ENCODE results near the gene LRRC63.

Gene LRRC63

DNA sequence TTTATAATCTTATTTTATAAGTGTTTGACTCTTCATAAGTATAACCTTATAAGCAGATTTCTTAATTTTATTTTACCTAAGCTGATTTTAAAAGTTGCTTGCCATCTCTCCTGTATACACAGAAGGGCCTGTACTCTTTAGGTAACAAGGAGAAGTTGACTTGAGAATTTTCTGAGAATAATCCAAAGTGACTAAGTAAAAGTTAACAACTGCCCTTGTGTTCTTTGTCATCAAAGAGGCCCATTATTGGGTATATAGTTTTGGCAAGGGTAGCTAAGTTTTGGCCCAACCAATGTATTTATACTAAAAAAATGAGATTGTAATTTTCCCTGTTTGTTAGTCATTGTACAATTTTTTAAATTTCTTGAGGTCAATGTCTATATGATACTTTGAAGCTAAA, 32.9 kb upstream of the LRRC63 start:
- ChIA-PET CTCF (interaction anchor here (0.6 kb wide), 2 partner anchors 21 to 632 kb away, joined by 3 to 8 read pairs; no protein-coding TSS in a partner anchor), POLR2A (no interaction called here)
- no peak for TF ChIP-seq ZNF510 (tag by site-specific recombination; IDR thresholded peaks at IDR 0.05; ENCODE audit: insufficient replicate concordance)
- no peak for TF ChIP-seq ZNF433 (tag by site-specific recombination; IDR thresholded peaks at IDR 0.05; ENCODE audit: low read depth)
- TF ChIP-seq, protein P1, sequence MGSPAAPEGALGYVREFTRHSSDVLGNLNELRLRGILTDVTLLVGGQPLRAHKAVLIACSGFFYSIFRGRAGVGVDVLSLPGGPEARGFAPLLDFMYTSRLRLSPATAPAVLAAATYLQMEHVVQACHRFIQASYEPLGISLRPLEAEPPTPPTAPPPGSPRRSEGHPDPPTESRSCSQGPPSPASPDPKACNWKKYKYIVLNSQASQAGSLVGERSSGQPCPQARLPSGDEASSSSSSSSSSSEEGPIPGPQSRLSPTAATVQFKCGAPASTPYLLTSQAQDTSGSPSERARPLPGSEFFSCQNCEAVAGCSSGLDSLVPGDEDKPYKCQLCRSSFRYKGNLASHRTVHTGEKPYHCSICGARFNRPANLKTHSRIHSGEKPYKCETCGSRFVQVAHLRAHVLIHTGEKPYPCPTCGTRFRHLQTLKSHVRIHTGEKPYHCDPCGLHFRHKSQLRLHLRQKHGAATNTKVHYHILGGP (tag by site-specific recombination; IDR thresholded peaks at IDR 0.05): no peak
- no peak for TF ChIP-seq ZNF600 (tag by site-specific recombination; IDR thresholded peaks at IDR 0.05)
- TF ChIP-seq ZNF777 (tag by site-specific recombination; IDR thresholded peaks at IDR 0.05; ENCODE audit: borderline replicate concordance): no peak
- TF ChIP-seq, protein P2, sequence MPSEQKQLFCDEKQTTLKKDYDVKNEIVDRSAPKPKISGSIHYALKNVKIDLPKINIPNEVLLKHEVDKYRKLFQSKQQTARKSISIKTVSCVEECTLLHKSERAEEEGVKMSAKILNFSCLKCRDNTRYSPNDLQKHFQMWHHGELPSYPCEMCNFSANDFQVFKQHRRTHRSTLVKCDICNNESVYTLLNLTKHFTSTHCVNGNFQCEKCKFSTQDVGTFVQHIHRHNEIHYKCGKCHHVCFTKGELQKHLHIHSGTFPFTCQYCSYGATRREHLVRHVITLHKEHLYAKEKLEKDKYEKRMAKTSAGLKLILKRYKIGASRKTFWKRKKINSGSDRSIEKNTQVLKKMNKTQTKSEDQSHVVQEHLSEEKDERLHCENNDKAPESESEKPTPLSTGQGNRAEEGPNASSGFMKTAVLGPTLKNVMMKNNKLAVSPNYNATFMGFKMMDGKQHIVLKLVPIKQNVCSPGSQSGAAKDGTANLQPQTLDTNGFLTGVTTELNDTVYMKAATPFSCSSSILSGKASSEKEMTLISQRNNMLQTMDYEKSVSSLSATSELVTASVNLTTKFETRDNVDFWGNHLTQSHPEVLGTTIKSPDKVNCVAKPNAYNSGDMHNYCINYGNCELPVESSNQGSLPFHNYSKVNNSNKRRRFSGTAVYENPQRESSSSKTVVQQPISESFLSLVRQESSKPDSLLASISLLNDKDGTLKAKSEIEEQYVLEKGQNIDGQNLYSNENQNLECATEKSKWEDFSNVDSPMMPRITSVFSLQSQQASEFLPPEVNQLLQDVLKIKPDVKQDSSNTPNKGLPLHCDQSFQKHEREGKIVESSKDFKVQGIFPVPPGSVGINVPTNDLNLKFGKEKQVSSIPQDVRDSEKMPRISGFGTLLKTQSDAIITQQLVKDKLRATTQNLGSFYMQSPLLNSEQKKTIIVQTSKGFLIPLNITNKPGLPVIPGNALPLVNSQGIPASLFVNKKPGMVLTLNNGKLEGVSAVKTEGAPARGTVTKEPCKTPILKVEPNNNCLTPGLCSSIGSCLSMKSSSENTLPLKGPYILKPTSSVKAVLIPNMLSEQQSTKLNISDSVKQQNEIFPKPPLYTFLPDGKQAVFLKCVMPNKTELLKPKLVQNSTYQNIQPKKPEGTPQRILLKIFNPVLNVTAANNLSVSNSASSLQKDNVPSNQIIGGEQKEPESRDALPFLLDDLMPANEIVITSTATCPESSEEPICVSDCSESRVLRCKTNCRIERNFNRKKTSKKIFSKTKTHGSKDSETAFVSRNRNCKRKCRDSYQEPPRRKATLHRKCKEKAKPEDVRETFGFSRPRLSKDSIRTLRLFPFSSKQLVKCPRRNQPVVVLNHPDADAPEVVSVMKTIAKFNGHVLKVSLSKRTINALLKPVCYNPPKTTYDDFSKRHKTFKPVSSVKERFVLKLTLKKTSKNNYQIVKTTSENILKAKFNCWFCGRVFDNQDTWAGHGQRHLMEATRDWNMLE (tag by site-specific recombination; conservative IDR thresholded peaks at IDR 0.05; ENCODE audit: low read depth): no peak
- TF ChIP-seq ZNF114 (tag by site-specific recombination; IDR thresholded peaks at IDR 0.05): no peak
- TF ChIP-seq, protein P3, sequence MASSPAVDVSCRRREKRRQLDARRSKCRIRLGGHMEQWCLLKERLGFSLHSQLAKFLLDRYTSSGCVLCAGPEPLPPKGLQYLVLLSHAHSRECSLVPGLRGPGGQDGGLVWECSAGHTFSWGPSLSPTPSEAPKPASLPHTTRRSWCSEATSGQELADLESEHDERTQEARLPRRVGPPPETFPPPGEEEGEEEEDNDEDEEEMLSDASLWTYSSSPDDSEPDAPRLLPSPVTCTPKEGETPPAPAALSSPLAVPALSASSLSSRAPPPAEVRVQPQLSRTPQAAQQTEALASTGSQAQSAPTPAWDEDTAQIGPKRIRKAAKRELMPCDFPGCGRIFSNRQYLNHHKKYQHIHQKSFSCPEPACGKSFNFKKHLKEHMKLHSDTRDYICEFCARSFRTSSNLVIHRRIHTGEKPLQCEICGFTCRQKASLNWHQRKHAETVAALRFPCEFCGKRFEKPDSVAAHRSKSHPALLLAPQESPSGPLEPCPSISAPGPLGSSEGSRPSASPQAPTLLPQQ (tag by site-specific recombination; IDR thresholded peaks at IDR 0.05): no peak
- no peak for TF ChIP-seq ZNF155 (tag by site-specific recombination; IDR thresholded peaks at IDR 0.05)
- no peak for TF ChIP-seq ZNF214 (tag by site-specific recombination; IDR thresholded peaks at IDR 0.05; ENCODE audit: borderline replicate concordance)
- TF ChIP-seq ZNF549 (tag by site-specific recombination; IDR thresholded peaks at IDR 0.05): no peak
- TF ChIP-seq ZNF473 (tag by site-specific recombination; IDR thresholded peaks at IDR 0.05): no peak
- no peak for TF ChIP-seq ZNF302 (tag by site-specific recombination; IDR thresholded peaks at IDR 0.05; ENCODE audit: low read depth)
- no peak for TF ChIP-seq ZNF544 (tag by site-specific recombination; IDR thresholded peaks at IDR 0.05)
- H3K36me3 ChIP-seq (ENCODE audit: control insufficient read depth in 2 of 2, insufficient read depth in 1 of 2, low read length in 2 of 2): no peaks in the 10 kb centered on the region
- H3K4me3 ChIP-seq (ENCODE audit: low read depth, low read length): no peak overlapping the region
- H3K9me3 ChIP-seq (ENCODE audit: control insufficient read depth, insufficient read depth, low read depth, low read length): no peaks in the 10 kb centered on the region
- H3K4me1 ChIP-seq (ENCODE audit: control insufficient read depth, insufficient read depth, low read length): no peaks in the 10 kb centered on the region; the same call in 1 of the 2 replicates
- H3K27ac ChIP-seq (ENCODE audit: extremely low read depth, low read depth, low read length): no peak overlapping the region

DNA sequence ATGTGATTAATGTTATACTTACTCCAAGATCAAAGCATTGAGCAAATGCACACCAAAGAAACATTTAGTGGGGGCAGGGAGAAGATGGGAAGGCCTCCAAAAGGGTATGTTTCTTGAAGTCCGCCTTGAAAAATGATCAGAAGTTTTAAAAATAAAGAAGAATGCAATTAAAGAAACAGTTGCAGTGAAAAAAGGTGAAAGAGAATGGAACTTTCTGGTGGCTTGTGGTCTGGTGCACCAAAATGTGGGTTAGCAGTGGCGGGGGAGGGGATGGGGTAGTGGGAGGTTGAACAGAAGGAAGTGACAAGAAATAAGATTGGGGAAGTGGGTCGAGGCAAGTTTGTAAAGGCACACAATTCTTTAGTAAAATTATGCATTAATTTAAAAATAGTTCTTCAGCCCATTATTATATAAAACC, 32.2 kb upstream of the LRRC63 start:
- no peak overlapping the region for H3K4me3 ChIP-seq (ENCODE audit: low read depth, low read length)
- H3K4me1 ChIP-seq (ENCODE audit: control insufficient read depth, insufficient read depth, low read length): no peaks in the 10 kb centered on the region; the same call in 1 of the 2 replicates
- ChIA-PET CTCF (no interaction called here), POLR2A (no interaction called here)
- no peaks in the 10 kb centered on the region for H3K36me3 ChIP-seq (ENCODE audit: control insufficient read depth in 2 of 2, insufficient read depth in 1 of 2, low read length in 2 of 2)
- no peaks in the 10 kb centered on the region for H3K9me3 ChIP-seq (ENCODE audit: control insufficient read depth, insufficient read depth, low read depth, low read length)
- TF ChIP-seq ZNF121 (tag by site-specific recombination; IDR thresholded peaks at IDR 0.05): no peak
- H3K27ac ChIP-seq (ENCODE audit: extremely low read depth, low read depth, low read length): no peak overlapping the region
